MCF 10A (cell line): ENCODE results near the gene FABP7. TPM values are rescaled to one million over a fixed set of nuclear protein-coding genes. Genes with fewer than 3 reads are reported as not detected.

Experiments
- BruUV-seq: library from RNA; stranded (reverse); fragments of 400-500 nt; replicated peaks from 2 replicates; lab custom pipeline; 2021; lab: Mats Ljungman, UMichigan
- CTCF ChIA-PET: fragments of 300-600 bp; sonication (Branson Sonifier 250); formaldehyde crosslinking; extraction: SDS; loops from one replicate; lab custom pipeline; 2021; ENCODE audit warnings: antibody characterized with exemption, inconsistent platforms; lab: Yijun Ruan, JAX
- POLR2A ChIA-PET: fragments of 300-600, 350-650 bp; sonication (Branson Sonifier 250); formaldehyde crosslinking; extraction: SDS; loops from one replicate; lab custom pipeline; 2020; ENCODE audit warnings: antibody characterized with exemption, inconsistent platforms; lab: Yijun Ruan, JAX
- DNase-seq: peaks from one replicate; pipeline ENCODE4 v3.0.0-alpha.2; 2018; ENCODE audit not compliant: unreplicated experiment
- H3K27ac Mint-ChIP-seq: one replicate; pipeline ENCODE4 v1.8.0; 2022; ENCODE audit warnings: mild to moderate bottlenecking, low read depth, mixed read lengths; ENCODE audit not compliant: unreplicated experiment
- H3K27me3 Mint-ChIP-seq: one replicate; pipeline ENCODE4 v1.8.0; 2022; ENCODE audit warnings: mixed read lengths; ENCODE audit not compliant: insufficient read depth, unreplicated experiment
- H3K36me3 Mint-ChIP-seq: one replicate; pipeline ENCODE4 v1.8.0; 2022; ENCODE audit warnings: mild to moderate bottlenecking, moderate library complexity, mixed read lengths; ENCODE audit not compliant: insufficient read depth, unreplicated experiment
- H3K4me1 Mint-ChIP-seq: one replicate; pipeline ENCODE4 v1.8.0; 2022; ENCODE audit warnings: mixed read lengths; ENCODE audit not compliant: insufficient read depth, unreplicated experiment
- H3K4me3 Mint-ChIP-seq: one replicate; pipeline ENCODE4 v1.8.0; 2022; ENCODE audit warnings: mild to moderate bottlenecking, moderate library complexity, mixed read lengths; ENCODE audit not compliant: unreplicated experiment
- H3K9me3 Mint-ChIP-seq: one replicate; pipeline ENCODE4 v1.8.0; 2022; ENCODE audit warnings: mixed read lengths; ENCODE audit not compliant: unreplicated experiment
- CTCF ChIP-seq: fragments of 200-600 bp; IDR thresholded peaks from one replicate; pipeline ENCODE4 v1.8.0; 2022; ENCODE audit warnings: antibody characterized with exemption, mild to moderate bottlenecking; ENCODE audit not compliant: unreplicated experiment
- intact Hi-C: fragments of 100-400 bp; cut with micrococcal nuclease; formaldehyde crosslinking; loops from 2 replicates; pipeline ENCODE4 v1.14.1; 2022
- total RNA-seq: library from RNA; stranded (reverse); gene quantifications from 2 replicates; pipeline ENCODE4 v1.2.3, GENCODE V29; 2022

Gene FABP7
- total RNA-seq, 1 experiment from 2014 or later = not detected

DNA sequence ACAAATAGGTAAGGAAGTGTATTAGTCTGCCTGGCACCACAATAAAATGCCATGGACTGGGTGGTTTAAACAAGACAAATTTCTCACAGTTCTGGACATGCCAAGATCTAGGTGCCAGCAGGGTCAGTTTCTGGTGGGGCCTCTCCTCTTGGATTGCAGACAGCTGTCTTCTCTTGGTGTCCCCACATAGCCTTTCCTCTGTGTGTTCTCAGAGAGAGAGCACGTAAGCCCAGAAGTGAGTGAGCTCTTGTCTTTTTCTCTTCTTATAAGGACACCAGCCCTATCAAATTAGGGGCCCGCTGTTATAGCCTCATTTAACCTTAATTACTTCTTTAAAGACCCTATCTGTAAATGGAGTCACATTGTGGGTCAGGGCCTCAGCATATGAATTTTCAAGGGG, 37.8 kb downstream of the FABP7 start:
- no TSS peak for BruUV-seq
- DNase-seq = no peak
- POLR2A ChIA-PET = no interaction called here
- H3K4me1 Mint-ChIP-seq = no peaks in the 10 kb centered on the region
- H3K9me3 Mint-ChIP-seq = no peaks in the 10 kb centered on the region
- no peaks in the 10 kb centered on the region for H3K27me3 Mint-ChIP-seq
- no peak overlapping the region for H3K4me3 Mint-ChIP-seq
- no peak overlapping the region for H3K27ac Mint-ChIP-seq
- no peak for TF ChIP-seq CTCF
- no peaks in the 10 kb centered on the region for H3K36me3 Mint-ChIP-seq
- intact Hi-C loops = no loop called here
- CTCF ChIA-PET = no interaction called here

- Mint-ChIP-seq H3K4me1 (no peaks in the 10 kb centered on the region), H3K27ac (no peak overlapping the region), H3K36me3 (no peaks in the 10 kb centered on the region), H3K4me3 (no peak overlapping the region), H3K9me3 (no peaks in the 10 kb centered on the region), H3K27me3 (no peaks in the 10 kb centered on the region)
- ChIA-PET POLR2A (interaction anchor here (0.9 kb wide), 1 partner anchor 29 kb away, joined by 3 read pairs; the partner anchor contains the start of gene SMPDL3A), CTCF (interaction anchor here (0.7 kb wide), 1 partner anchor 39 kb away, joined by 3 read pairs; no protein-coding TSS in a partner anchor)
- no peak for TF ChIP-seq CTCF
- no TSS peak for BruUV-seq
- intact Hi-C loops = no loop called here
- no peak for DNase-seq
Measured at GRCh38 chr6:122817766-122818165, 38.2 kb downstream of the FABP7 start.

DNA sequence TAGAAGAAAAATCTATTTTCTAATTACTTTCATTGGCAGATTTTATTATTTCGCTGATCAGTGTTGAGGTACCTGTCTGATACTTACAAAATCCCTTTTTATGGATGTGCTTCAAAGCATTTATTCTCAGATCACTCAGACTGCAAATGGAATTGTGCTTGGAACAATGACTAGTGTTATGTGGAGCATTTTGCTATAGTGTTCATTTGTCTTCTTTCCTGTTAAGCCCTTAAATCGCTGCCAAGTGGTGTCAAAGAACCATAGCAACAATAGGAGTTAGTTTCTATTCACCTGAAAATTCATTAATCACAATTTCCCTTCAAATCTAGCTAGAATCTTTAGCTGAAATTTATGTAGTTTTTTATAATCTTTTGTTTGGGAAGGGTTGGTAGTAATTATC, 39.4 kb downstream of the FABP7 start:
- no peaks in the 10 kb centered on the region for H3K27me3 Mint-ChIP-seq
- BruUV-seq = no TSS peak
- no peaks in the 10 kb centered on the region for H3K9me3 Mint-ChIP-seq
- TF ChIP-seq CTCF = no peak
- POLR2A ChIA-PET = interaction anchor here (0.9 to 1.8 kb wide), 3 partner anchors 21 to 30 kb away, joined by 3 to 5 read pairs (median 3); partner anchors contain the start of gene SMPDL3A
- intact Hi-C loops = no loop called here
- DNase-seq = no peak
- CTCF ChIA-PET = interaction anchor here (0.6 kb wide), 1 partner anchor 534 kb away, joined by 4 read pairs; no protein-coding TSS in a partner anchor
- no peak overlapping the region for H3K27ac Mint-ChIP-seq
- H3K4me3 Mint-ChIP-seq = no peak overlapping the region
- H3K36me3 Mint-ChIP-seq = no peaks in the 10 kb centered on the region
- no peaks in the 10 kb centered on the region for H3K4me1 Mint-ChIP-seq

- no peak for DNase-seq
- ChIA-PET POLR2A (no interaction called here), CTCF (interaction anchor here (1.6 kb wide), 1 partner anchor 18 kb away, joined by 5 read pairs; no protein-coding TSS in a partner anchor)
Measured at GRCh38 chr6:122821095-122821494, 41.6 kb downstream of the FABP7 start.

More at GRCh38 chr6:122821095-122821494, 41.6 kb downstream of the FABP7 start:
- Mint-ChIP-seq H3K36me3 (no peaks in the 10 kb centered on the region), H3K27ac (no peak overlapping the region), H3K4me3 (no peak overlapping the region), H3K4me1 (no peaks in the 10 kb centered on the region), H3K27me3 (no peaks in the 10 kb centered on the region), H3K9me3 (no peaks in the 10 kb centered on the region)
- TF ChIP-seq CTCF = no peak
- intact Hi-C loops = no loop called here
- BruUV-seq = no TSS peak
